Raji (cell line): Measurements from ENCODE around the gene NMNAT3.

Experiments used
- POLR2A ChIP-seq: IDR thresholded peaks from 2 replicates; pipeline ENCODE4 v1.6.1; 2011; ENCODE audit warnings: low read depth, low read length, control low read depth; ENCODE audit not compliant: insufficient read depth

NMNAT3 gene

GRCh38 chr3:139534455-139534812, 143.3 kb downstream of the NMNAT3 start:
- TF ChIP-seq POLR2A = no peak

- TF ChIP-seq POLR2A = no peak
Measured at GRCh38 chr3:139533781-139534454, 143.9 kb downstream of the NMNAT3 start.

GRCh38 chr3:139532976-139533375, 144.8 kb downstream of the NMNAT3 start:
- no peak for TF ChIP-seq POLR2A

- no peak for TF ChIP-seq POLR2A
Measured at GRCh38 chr3:139530717-139531116, 147.1 kb downstream of the NMNAT3 start.

GRCh38 chr3:139529662-139530061, 148.1 kb downstream of the NMNAT3 start:
- TF ChIP-seq POLR2A = no peak

GRCh38 chr3:139528924-139529323, 148.8 kb downstream of the NMNAT3 start:
- TF ChIP-seq POLR2A = no peak

GRCh38 chr3:139528281-139528680, 149.5 kb downstream of the NMNAT3 start:
- no peak for TF ChIP-seq POLR2A

- TF ChIP-seq POLR2A = no peak
Measured at GRCh38 chr3:139527265-139527664, 150.5 kb downstream of the NMNAT3 start.

- no peak for TF ChIP-seq POLR2A
Measured at GRCh38 chr3:139526146-139526545, 151.6 kb downstream of the NMNAT3 start.

- TF ChIP-seq POLR2A = no peak
Measured at GRCh38 chr3:139524841-139525636, 152.7 kb downstream of the NMNAT3 start.

- TF ChIP-seq POLR2A = no peak
Measured at GRCh38 chr3:139523718-139524117, 154.1 kb downstream of the NMNAT3 start.

GRCh38 chr3:139523166-139523565, 154.6 kb downstream of the NMNAT3 start:
- TF ChIP-seq POLR2A = no peak

GRCh38 chr3:139522421-139522820, 155.4 kb downstream of the NMNAT3 start:
- no peak for TF ChIP-seq POLR2A

GRCh38 chr3:139521816-139522215, 156.0 kb downstream of the NMNAT3 start:
- TF ChIP-seq POLR2A = no peak

GRCh38 chr3:139521144-139521543, 156.6 kb downstream of the NMNAT3 start:
- TF ChIP-seq POLR2A = no peak

- no peak for TF ChIP-seq POLR2A
Measured at GRCh38 chr3:139519998-139520737, 157.6 kb downstream of the NMNAT3 start.
